GM12801 (cell line): ENCODE measurements around the gene KDM5C.

Experiments
- TF ChIP-seq, protein P1 (sequence below): IDR thresholded peaks from one replicate; pipeline ENCODE4 v1.5.1; 2011; ENCODE audit warnings: control low read depth; ENCODE audit not compliant: insufficient read length; ENCODE audit errors: extremely low read depth

KDM5C gene

GRCh38 chrX:53224860-53225797, at the start of gene KDM5C:
KDM5C (minus strand) TSS chrX:53225207; CDS start chrX:53224889, 318 bp downstream.
- TF ChIP-seq, protein P1, sequence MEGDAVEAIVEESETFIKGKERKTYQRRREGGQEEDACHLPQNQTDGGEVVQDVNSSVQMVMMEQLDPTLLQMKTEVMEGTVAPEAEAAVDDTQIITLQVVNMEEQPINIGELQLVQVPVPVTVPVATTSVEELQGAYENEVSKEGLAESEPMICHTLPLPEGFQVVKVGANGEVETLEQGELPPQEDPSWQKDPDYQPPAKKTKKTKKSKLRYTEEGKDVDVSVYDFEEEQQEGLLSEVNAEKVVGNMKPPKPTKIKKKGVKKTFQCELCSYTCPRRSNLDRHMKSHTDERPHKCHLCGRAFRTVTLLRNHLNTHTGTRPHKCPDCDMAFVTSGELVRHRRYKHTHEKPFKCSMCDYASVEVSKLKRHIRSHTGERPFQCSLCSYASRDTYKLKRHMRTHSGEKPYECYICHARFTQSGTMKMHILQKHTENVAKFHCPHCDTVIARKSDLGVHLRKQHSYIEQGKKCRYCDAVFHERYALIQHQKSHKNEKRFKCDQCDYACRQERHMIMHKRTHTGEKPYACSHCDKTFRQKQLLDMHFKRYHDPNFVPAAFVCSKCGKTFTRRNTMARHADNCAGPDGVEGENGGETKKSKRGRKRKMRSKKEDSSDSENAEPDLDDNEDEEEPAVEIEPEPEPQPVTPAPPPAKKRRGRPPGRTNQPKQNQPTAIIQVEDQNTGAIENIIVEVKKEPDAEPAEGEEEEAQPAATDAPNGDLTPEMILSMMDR = no peak

DNA sequence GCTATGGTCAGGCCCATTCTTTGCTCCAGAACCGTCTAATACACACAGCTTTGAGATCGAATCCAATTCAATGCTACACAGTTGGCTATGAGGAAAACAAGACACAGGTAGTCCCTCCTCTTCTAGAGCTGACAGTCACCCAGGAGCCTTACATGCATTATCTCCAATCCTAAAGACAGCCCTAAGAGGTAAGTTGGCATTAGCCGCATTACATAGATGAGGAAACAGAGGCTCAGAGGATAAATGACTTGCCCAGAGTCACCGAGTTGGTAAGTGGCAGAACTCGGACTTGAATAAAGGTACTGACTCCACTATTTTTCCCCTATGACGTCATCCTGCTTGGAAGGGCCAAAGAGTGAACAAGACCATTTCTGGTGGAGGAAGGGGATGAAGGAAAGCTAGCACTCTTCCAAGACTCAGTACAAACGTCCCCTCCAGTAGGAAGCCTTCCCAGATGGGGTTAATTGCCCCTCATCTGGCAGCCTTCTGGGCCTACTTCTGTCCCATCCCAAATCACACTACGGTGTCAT, 47.9 kb upstream of the KDM5C start:
- TF ChIP-seq, protein P1 = no peak

GRCh38 chrX:53269536-53270107, 44.6 kb upstream of the KDM5C start:
- TF ChIP-seq, protein P1 = no peak

DNA sequence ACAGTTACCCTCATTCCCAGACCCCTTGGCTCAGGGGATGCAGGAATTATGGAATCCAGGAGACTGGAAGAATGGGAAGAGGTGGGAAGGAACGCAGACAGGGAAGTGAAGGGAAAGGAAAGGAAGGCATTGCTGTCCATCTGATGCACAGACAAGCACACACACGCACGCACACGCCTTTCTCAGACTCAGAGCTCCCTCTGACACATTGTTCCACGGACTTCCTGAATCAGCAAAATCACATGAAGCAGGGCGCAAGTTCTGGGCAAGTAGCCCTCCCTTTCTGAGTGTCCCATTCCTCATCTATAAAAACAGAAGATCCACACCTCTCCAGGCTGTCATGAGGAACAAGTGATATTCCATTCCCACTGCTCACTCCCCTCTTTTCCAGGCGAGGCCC, 43.2 kb upstream of the KDM5C start:
- TF ChIP-seq, protein P1 = no peak

- TF ChIP-seq, protein P1 = no peak
Measured at GRCh38 chrX:53266914-53267313, 41.9 kb upstream of the KDM5C start.

DNA sequence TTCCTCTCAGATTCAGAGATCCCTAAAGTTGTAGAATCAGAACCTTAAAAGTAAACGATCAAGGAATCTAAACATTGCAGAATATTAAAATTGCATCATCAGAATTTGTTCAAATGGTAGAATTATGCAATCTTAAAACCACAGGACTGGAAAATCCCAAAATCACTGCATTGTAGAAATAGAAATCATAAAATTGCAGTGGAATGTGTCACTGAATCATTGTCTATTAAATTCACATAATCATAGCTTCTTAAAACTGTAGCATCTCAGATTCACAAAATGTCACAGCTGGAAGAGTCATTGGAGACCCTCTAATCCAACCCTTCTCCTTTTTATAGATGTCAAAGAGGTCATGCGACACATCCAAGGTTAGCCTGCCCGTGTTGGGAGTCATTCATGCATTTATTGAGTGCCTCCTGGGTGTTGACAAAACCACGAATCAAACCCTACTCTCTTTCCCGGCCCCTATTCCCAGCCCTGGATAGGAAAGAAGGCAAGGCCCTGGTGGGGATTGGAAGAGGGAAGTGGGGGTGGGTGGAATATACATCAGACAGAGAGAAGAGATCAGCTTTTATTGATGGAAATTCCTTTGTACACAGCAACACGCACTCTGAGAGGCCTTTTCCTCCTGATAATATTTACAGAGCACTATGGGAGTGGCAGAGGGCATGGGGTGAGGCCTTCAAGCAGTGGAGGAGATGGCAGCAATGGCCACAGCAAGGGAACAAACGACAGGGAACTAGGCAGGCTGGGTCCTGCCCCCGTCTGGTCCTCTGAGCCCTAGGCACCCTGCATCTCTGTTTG, 41.0 kb upstream of the KDM5C start:
- TF ChIP-seq, protein P1 = no peak
